Stimulated activated CD4-positive, alpha-beta T cell treated with anti-CD3 and anti-CD28 coated beads, Interleukin-1b, Interleukin-23, amount 100 ng/mL, for 4 hours (primary cell): ENCODE results near the gene KRT34.
"Not testable (repeated sequence)": the region's sequence is repeated elsewhere in the genome, so short reads cannot be mapped to it uniquely, and the experiment has no call there.

ENCODE experiments used
- DNase-seq, 2 donors: peaks; one replicate each; pipeline ENCODE4 v3.0.0-alpha.2; 2020; ENCODE audit warnings: low read depth in 2 of 2

Gene KRT34

GRCh38 chr17:41366070-41366469 lies 16.0 kb downstream of the KRT34 start:
- DNase-seq: no peak

- no peak for DNase-seq
Observed at GRCh38 chr17:41363881-41364280, 18.2 kb downstream of the KRT34 start.

- no peak for DNase-seq
Observed at GRCh38 chr17:41360296-41360995, 21.7 kb downstream of the KRT34 start.

GRCh38 chr17:41354536-41354935 lies 27.6 kb downstream of the KRT34 start:
- no peak for DNase-seq

GRCh38 chr17:41352597-41353366 lies 29.3 kb downstream of the KRT34 start:
- no peak for DNase-seq

- DNase-seq: no peak
Observed at GRCh38 chr17:41351177-41351576, 30.9 kb downstream of the KRT34 start.

- not testable (repeated sequence) for DNase-seq
Observed at GRCh38 chr17:41350381-41350878, 31.7 kb downstream of the KRT34 start, which contains the start of gene KRT33A. Gene KRT33A, minus strand, starts transcription at chr17:41350828. Its CDS starts 61 bp downstream, at chr17:41350767.

- DNase-seq: no peak
Observed at GRCh38 chr17:41347869-41348760, 34.0 kb downstream of the KRT34 start.

GRCh38 chr17:41346421-41346820 lies 35.7 kb downstream of the KRT34 start:
- not testable (repeated sequence) for DNase-seq

- DNase-seq: no peak
Observed at GRCh38 chr17:41345992-41346391, 36.1 kb downstream of the KRT34 start.

GRCh38 chr17:41343029-41343428 lies 39.1 kb downstream of the KRT34 start:
- no peak for DNase-seq

GRCh38 chr17:41340934-41341861 lies 40.9 kb downstream of the KRT34 start:
- no peak for DNase-seq

- no peak for DNase-seq
Observed at GRCh38 chr17:41340494-41340893, 41.6 kb downstream of the KRT34 start.

- no peak for DNase-seq
Observed at GRCh38 chr17:41339571-41340172, 42.4 kb downstream of the KRT34 start.

- peak in 1 of 2 donors; percentile 30 for DNase-seq
Observed at GRCh38 chr17:41338961-41339485, 43.1 kb downstream of the KRT34 start.

- no peak for DNase-seq
Observed at GRCh38 chr17:41335747-41336146, 46.4 kb downstream of the KRT34 start.

- no peak for DNase-seq
Observed at GRCh38 chr17:41334385-41335305, 47.5 kb downstream of the KRT34 start.

- DNase-seq: no peak
Observed at GRCh38 chr17:41333836-41334235, 48.3 kb downstream of the KRT34 start.

GRCh38 chr17:41333098-41333497 lies 49.0 kb downstream of the KRT34 start:
- DNase-seq: no peak
